K562 (cell line): ENCODE measurements around the gene SRD5A1. TPM values are rescaled to one million over a fixed set of nuclear protein-coding genes. Genes with fewer than 3 reads are reported as not detected.

ENCODE experiments used
- ATAC-seq: fragments of 200-7000 bp; cut with Tn5 transposase; 3 replicates; pipeline ENCODE4 v1.9.1; 2020; ENCODE audit warnings: moderate library complexity
- BruUV-seq: library from RNA; stranded (reverse); fragments of 400-500 nt; replicated peaks from 2 replicates; lab custom pipeline; 2021; lab: Mats Ljungman, UMichigan
- CTCF ChIA-PET: fragments of 300-600 bp; formaldehyde crosslinking; extraction: SDS; loops from one replicate; lab custom pipeline; 2021; ENCODE audit warnings: low intra/inter-chr PET ratio; lab: Yijun Ruan, JAX
- POLR2A ChIA-PET: fragments of 300-600, 350-650 bp; sonication (Branson Sonifier 250); formaldehyde crosslinking; extraction: SDS; loops from one replicate; lab custom pipeline; 2021; ENCODE audit warnings: antibody characterized with exemption, inconsistent platforms; lab: Yijun Ruan, JAX
- DNase-seq, 4 experiments: peaks; one replicate each; pipeline versions ENCODE4 v3.0.0 to v3.0.0-alpha.2; 2011 to 2018; ENCODE audit warnings: low spot score in 3 of 4, mixed read lengths in 3 of 4; ENCODE audit errors: extremely low read depth in 1 of 4
- FAIRE-seq: peaks from 2 replicates; lab custom pipeline; 2011; peaks lifted over from hg19 to GRCh38; lab: Jason Lieb, UNC
- H2AFZ ChIP-seq: 2 replicates; pipeline ENCODE4 v1.6.0; 2011; ENCODE audit warnings: low read depth, low read length, control low read depth, inconsistent platforms
- H3K27ac ChIP-seq: fragments of 200-600 bp; 3 replicates; pipeline ENCODE4 v1.8.0; 2011; ENCODE audit warnings: low read depth, mild to moderate bottlenecking, control low read depth, inconsistent platforms, low read length, moderate library complexity, mixed read lengths; ENCODE audit errors: extremely low read depth
- H3K27me3 ChIP-seq, 2 experiments: fragments of 300-600 bp in 1 of 2; 2 replicates in 1 of 2; 3 replicates in 1 of 2; pipeline versions ENCODE4 v1.6.0 to v1.8.0; 2011; ENCODE audit warnings: inconsistent platforms in 2 of 2, low read length in 2 of 2, mild to moderate bottlenecking in 1 of 2, mixed read lengths in 1 of 2, moderate library complexity in 1 of 2; ENCODE audit not compliant: control insufficient read depth in 2 of 2, insufficient read depth in 2 of 2
- H3K36me3 ChIP-seq: fragments of 300-600 bp; 3 replicates; pipeline ENCODE4 v1.8.0; 2011; ENCODE audit warnings: mild to moderate bottlenecking, low read length, inconsistent platforms; ENCODE audit not compliant: control insufficient read depth, insufficient read depth
- H3K4me1 ChIP-seq, 2 experiments: fragments of 200-600 bp in 1 of 2; replicated peaks in 1 of 2; 2 replicates in 1 of 2; 3 replicates in 1 of 2; pipeline versions ENCODE4 v1.5.1 to v1.8.0; 2011; ENCODE audit warnings: inconsistent platforms in 2 of 2, low read length in 2 of 2, mild to moderate bottlenecking in 1 of 2, mixed read lengths in 1 of 2, moderate library complexity in 1 of 2; ENCODE audit not compliant: control insufficient read depth in 2 of 2, insufficient read depth in 2 of 2
- H3K4me2 ChIP-seq: 2 replicates; pipeline ENCODE4 v1.6.1; 2011; ENCODE audit warnings: low read length, control low read depth, inconsistent platforms, mixed read lengths; ENCODE audit not compliant: insufficient read depth
- H3K4me3 ChIP-seq: fragments of 200-600 bp; sonication (generic), shearing (Covaris generic); 2 replicates; pipeline ENCODE4 v1.5.1; 2016; ENCODE audit warnings: control low read depth, inconsistent platforms
- H3K79me2 ChIP-seq: fragments of 200-600 bp; 3 replicates; pipeline ENCODE4 v1.8.0; 2011; ENCODE audit warnings: low read length, inconsistent platforms; ENCODE audit not compliant: control insufficient read depth, insufficient read depth
- H3K9ac ChIP-seq, 2 experiments: 2 replicates each; pipeline versions ENCODE4 v1.6.0 to v1.6.1; 2011; ENCODE audit warnings: low read depth in 2 of 2, low read length in 2 of 2, control low read depth in 1 of 2, inconsistent platforms in 1 of 2, mild to moderate bottlenecking in 1 of 2, mixed read lengths in 1 of 2; ENCODE audit not compliant: insufficient read depth in 1 of 2
- H3K9me1 ChIP-seq: one replicate; pipeline ENCODE4 v1.6.0; 2011; ENCODE audit warnings: inconsistent platforms, mild to moderate bottlenecking, low read length, moderate library complexity; ENCODE audit not compliant: control insufficient read depth, insufficient read depth
- H3K9me3 ChIP-seq: replicated peaks from 2 replicates; pipeline ENCODE4 v1.5.1; 2011; ENCODE audit warnings: low read depth, low read length, inconsistent platforms; ENCODE audit not compliant: control insufficient read depth, insufficient read depth
- H4K20me1 ChIP-seq: replicated peaks from 2 replicates; pipeline ENCODE4 v1.6.1; 2011; ENCODE audit warnings: low read length, inconsistent platforms, mixed read lengths; ENCODE audit not compliant: control insufficient read depth, insufficient read depth
- AFF4 ChIP-seq: sonication (generic); formaldehyde crosslinking; IDR thresholded peaks from 2 replicates; pipeline ENCODE4 v1.8.0; 2023; ENCODE audit warnings: mild to moderate bottlenecking, missing genetic modification reagents
- ESRRA ChIP-seq: fragments of 450-650 bp; IDR thresholded peaks from 2 replicates; pipeline ENCODE4 v1.6.1; 2014; ENCODE audit warnings: low read depth, mild to moderate bottlenecking, moderate library complexity, borderline replicate concordance
- FOXP4 ChIP-seq: sonication (generic); formaldehyde crosslinking; IDR thresholded peaks from 2 replicates; pipeline ENCODE4 v1.8.0; 2022; ENCODE audit warnings: mild to moderate bottlenecking, missing genetic modification reagents, borderline replicate concordance
- NEUROD1 ChIP-seq: fragments of 150-350 bp; IDR thresholded peaks from 2 replicates; pipeline ENCODE4 v1.6.1; 2014; ENCODE audit warnings: borderline replicate concordance, low read length, low read depth; ENCODE audit not compliant: partially characterized antibody
- ZBTB2 ChIP-seq: fragments of 450-650 bp; IDR thresholded peaks from 2 replicates; pipeline ENCODE4 v1.6.1; 2016; ENCODE audit warnings: antibody characterized with exemption
- WGBS: fragments of 100-300 bp; shearing (Covaris generic); methylation state at CpG from one replicate; pipeline ENCODE4 v1.1.6; 2016; ENCODE audit warnings: low coverage, mixed read lengths; ENCODE audit not compliant: insufficient coverage; ENCODE audit errors: missing lambda C conversion rate; 5-methylcytosine and 5-hydroxymethylcytosine counted together
- in situ Hi-C: fragments of 300-500 bp; cut with MboI; formaldehyde crosslinking; loops from 4 replicates; pipeline ENCODE4 v1.15.0; 2018; ENCODE audit warnings: inconsistent platforms, mixed read lengths
- intact Hi-C: fragments of 100-400 bp; cut with micrococcal nuclease; formaldehyde crosslinking; loops from 2 replicates; pipeline ENCODE4 v1.14.2; 2022
- polyA plus RNA-seq, 8 experiments: library from polyadenylated mRNA; depleted of rRNA in 4 of 8; stranded (reverse) in 5 of 8; unstranded in 3 of 8; fragments of >200 nt; fragmentation: Nextera tagmentation in 2 of 8; fragmentation: Illumina TruSeq in 1 of 8; extraction: Ambion mirVana in 2 of 8; extraction: Trizol in 1 of 8; gene quantifications; 2 replicates each; pipeline versions ENCODE4 v1.2.1 to v1.2.3, GENCODE V29; 2011 to 2014; ENCODE audit warnings: inconsistent platforms in 1 of 8, missing spikeins in 1 of 8
- total RNA-seq, 7 experiments: library from RNA; depleted of rRNA in 6 of 7; stranded (reverse); fragments of >200 nt in 6 of 7; fragmentation: Illumina TruSeq in 2 of 7; extraction: Trizol in 2 of 7; gene quantifications; 2 replicates each; pipeline versions ENCODE4 v1.2.1 to v1.2.3, GENCODE V29; 2011 to 2021; ENCODE audit warnings: low replicate concordance in 1 of 7

Gene SRD5A1
- total and polyA plus RNA-seq, 9 of the 15 experiments (the other 6 are each of a cell fraction or from before 2014, with no cell fraction given): 1.3 to 22.6 (median 8.1) TPM

- ChIA-PET POLR2A (interaction anchor here (0.8 to 1.9 kb wide), 5 partner anchors 9 to 34 kb away, joined by 3 to 7 read pairs (median 4); no protein-coding TSS in a partner anchor), CTCF (no interaction called here)
- Histone ChIP-seq H4K20me1 (peaks cover 7% of the 10 kb centered on the region), H2AFZ (no peak overlapping the region), H3K27me3 (no peaks in the 10 kb centered on the region), H3K79me2 (peaks cover 22% of the 10 kb centered on the region), H3K9me3 (no peaks in the 10 kb centered on the region), H3K4me1 (no peaks in the 10 kb centered on the region), H3K9me1 (no peaks in the 10 kb centered on the region), H3K4me2 (no peak overlapping the region), H3K27ac (no peak overlapping the region), H3K36me3 (peaks cover 97% of the 10 kb centered on the region), H3K4me3 (no peak overlapping the region), H3K9ac (no peak overlapping the region)
- 94% methylated on average over 3 of the region's 3 CpGs for WGBS
- in situ Hi-C loops: no loop called here
- ATAC-seq (no peak), DNase-seq (no peak), FAIRE-seq (no peak)
- BruUV-seq: no TSS peak
- TF ChIP-seq ZBTB2: no peak
- no peak for TF ChIP-seq FOXP4
- TF ChIP-seq AFF4 (CRISPR knock-in tag): no peak
- no peak for TF ChIP-seq NEUROD1
- no peak for TF ChIP-seq ESRRA
- intact Hi-C loops: no loop called here
Observed at GRCh38 chr5:6608016-6608415, 25.2 kb upstream of the SRD5A1 start.
